ENCODE measurements around the gene RBM17. TPM values are rescaled to one million over a fixed set of nuclear protein-coding genes. Genes with fewer than 3 reads are reported as not detected.

The RBM17 gene
- total and polyA plus RNA-seq, 10 of the 15 experiments (the other 5 are each of a cell fraction or from before 2014, with no cell fraction given) = 28.4 to 181 (median 83.9) TPM

GRCh38 chr10:6044751-6045313 is 44.0 kb upstream of the RBM17 start:
- no TSS peak for BruUV-seq (replicated peaks)
- ChIA-PET RAD21 (ENCODE audit: unreplicated experiment) (interaction anchor here (1.0 to 1.7 kb wide), 5 partner anchors 9 to 74 kb away, joined by 4 to 8 read pairs (median 4); no protein-coding TSS in a partner anchor), SMC1A (ENCODE audit: uncharacterized antibody, unreplicated experiment) (interaction anchor here (0.7 to 7.1 kb wide), 7 partner anchors 11 to 42 kb away, joined by 3 to 53 read pairs (median 4); no protein-coding TSS in a partner anchor), CTCF (interaction anchor here (0.6 to 10.2 kb wide), 5 partner anchors 11 to 95 kb away, joined by 3 to 95 read pairs (median 10); no protein-coding TSS in a partner anchor), POLR2A (interaction anchor here (0.5 to 1.1 kb wide), 2 partner anchors 12 to 391 kb away, joined by 5 to 7 read pairs; no protein-coding TSS in a partner anchor)
- 30% methylated on average over 4 of the region's 4 CpGs for WGBS (ENCODE audit: insufficient coverage, insufficient replicate concordance, low lambda C conversion rate, missing lambda C conversion rate)
- Histone ChIP-seq H3K4me2 (ENCODE audit: control insufficient read depth, insufficient read depth) (peak overlapping the region; percentile 75), H3K27me3 (replicated peaks in 1 of 2; ENCODE audit: control insufficient read depth in 2 of 2, insufficient read depth in 2 of 2, low read length in 1 of 2) (no peaks in the 10 kb centered on the region), H3K4me1 (ENCODE audit: control insufficient read depth, insufficient read depth, low read length) (peaks cover 38% of the 10 kb centered on the region), H3K79me2 (ENCODE audit: control insufficient read depth, insufficient read depth, low read length) (no peaks in the 10 kb centered on the region), H3K9me3 (replicated peaks; ENCODE audit: control insufficient read depth, insufficient read depth, low read length) (no peaks in the 10 kb centered on the region; the same call in 2 of the 3 replicates), H2AFZ (ENCODE audit: control insufficient read depth, low read depth, low read length) (peak overlapping the region; percentile 5), H3K36me3 (ENCODE audit: control insufficient read depth in 2 of 2, insufficient read depth in 2 of 2, low read length in 1 of 2) (no peaks in the 10 kb centered on the region; a peak in 1 of 4 replicates), H3K4me3 (peak overlapping the region; percentile 9; the same call in 1 of the 2 replicates), H3K9ac (ENCODE audit: control insufficient read depth, insufficient read depth, low read length) (no peak overlapping the region), H3K27ac (ENCODE audit: control insufficient read depth, insufficient read depth) (no peak overlapping the region; the same call in 1 of the 2 replicates), H4K20me1 (ENCODE audit: control insufficient read depth, insufficient read depth) (no peaks in the 10 kb centered on the region)
- intact Hi-C loops (cut with micrococcal nuclease; ENCODE audit: unreplicated experiment) = no loop called here
- in situ Hi-C loops (cut with MboI) = no loop called here
- FAIRE-seq (no peak), ATAC-seq (peak; percentile 73), DNase-seq (ENCODE audit: low read depth, low spot score) (no peak)
- TF ChIP-seq IRF4 (IDR thresholded peaks at IDR 0.05; ENCODE audit: low read depth, low read length) (no peak), HDGF (IDR thresholded peaks at IDR 0.05) (no peak), EP300 (IDR thresholded peaks at IDR 0.05; ENCODE audit: borderline replicate concordance in 1 of 2, control insufficient read depth in 1 of 2, low read depth in 2 of 2, low read length in 2 of 2) (peak in 1 of 2 experiments; percentile 74; a peak in 1 of 4 replicates), ZZZ3 (IDR thresholded peaks at IDR 0.05; ENCODE audit: control insufficient read depth, insufficient read length, low read depth) (no peak), SMAD5 (IDR thresholded peaks at IDR 0.05; ENCODE audit: low read depth) (no peak), EGR1 (IDR thresholded peaks at IDR 0.05; ENCODE audit: borderline replicate concordance in 1 of 2, low read depth in 2 of 2, low read length in 2 of 2) (peak in 1 of 2 experiments; percentile 18; a peak in 1 of 3 replicates), NBN (IDR thresholded peaks at IDR 0.05) (0 out of 2 replicates have a peak, but pooled peaks have one; percentile 32), TCF3 (IDR thresholded peaks at IDR 0.05; ENCODE audit: borderline replicate concordance, insufficient read depth, low read depth, low read length) (no peak), CEBPZ (IDR thresholded peaks at IDR 0.05; ENCODE audit: low read depth, low read length) (no peak), POLR2AphosphoS2 (IDR thresholded peaks at IDR 0.05; ENCODE audit: low read depth, low read length) (no peak), PAX5 (IDR thresholded peaks at IDR 0.05; ENCODE audit: borderline replicate concordance, low read depth, low read length) (no peak), NR2F1 (conservative IDR thresholded peaks at IDR 0.05) (peak; percentile 55; the same call in 1 of the 2 replicates), SPI1 (IDR thresholded peaks at IDR 0.05; ENCODE audit: borderline replicate concordance, insufficient read depth, low read depth, low read length) (no peak), YBX1 (IDR thresholded peaks at IDR 0.05) (no peak), MXI1 (IDR thresholded peaks at IDR 0.05; ENCODE audit: low read depth, low read length) (no peak)
